PC-3 (cell line): ENCODE data around the gene SCN5A. TPM values are rescaled to one million over a fixed set of nuclear protein-coding genes. Genes with fewer than 3 reads are reported as not detected.

ENCODE experiments used
- ATAC-seq: fragments of 200-7000 bp; cut with Tn5 transposase; 2 replicates; pipeline ENCODE4 v1.9.1; 2020; ENCODE audit warnings: mild to moderate bottlenecking, moderate library complexity
- BruUV-seq: library from RNA; stranded (reverse); fragments of 400-500 nt; replicated peaks from 2 replicates; lab custom pipeline; 2021; lab: Mats Ljungman, UMichigan
- CTCF ChIA-PET: fragments of 300-600 bp; sonication (Branson Sonifier 250); formaldehyde crosslinking; loops from one replicate; lab custom pipeline; 2022; ENCODE audit warnings: antibody characterized with exemption; lab: Charles Lee
- POLR2A ChIA-PET: fragments of 300-600 bp; sonication (Branson Sonifier 250); formaldehyde crosslinking; loops from one replicate; lab custom pipeline; 2022; ENCODE audit warnings: antibody characterized with exemption; ENCODE audit not compliant: unreplicated experiment; lab: Charles Lee
- DNase-seq: peaks from one replicate; pipeline ENCODE4 v3.0.0-alpha.2; 2015
- H2AFZ ChIP-seq: fragments of 300-600 bp; sonication (generic); 2 replicates; pipeline ENCODE4 v1.6.0; 2016; ENCODE audit warnings: antibody characterized with exemption, low read length
- H3F3A ChIP-seq: fragments of 300-600 bp; sonication (generic); one replicate; pipeline ENCODE4 v1.6.0; 2017; ENCODE audit warnings: antibody characterized with exemption, low read length, control low read depth, mild to moderate bottlenecking; ENCODE audit not compliant: unreplicated experiment
- H3K27ac ChIP-seq: fragments of 300-600 bp; sonication (generic); 2 replicates; pipeline ENCODE4 v1.5.1; 2016; ENCODE audit warnings: mild to moderate bottlenecking, low read length
- H3K27me3 ChIP-seq: fragments of 300-600 bp; sonication (generic); 2 replicates; pipeline ENCODE4 v1.6.1; 2016; ENCODE audit warnings: low read length, mixed read lengths
- H3K36me3 ChIP-seq: fragments of 300-600 bp; sonication (generic); 2 replicates; pipeline ENCODE4 v1.6.1; 2016; ENCODE audit warnings: low read depth, mixed run types, low read length, mixed read lengths
- H3K4me1 ChIP-seq: fragments of 300-600 bp; sonication (generic); 2 replicates; pipeline ENCODE4 v1.5.1; 2016; ENCODE audit warnings: low read length; ENCODE audit not compliant: insufficient read depth
- H3K4me2 ChIP-seq: fragments of 300-600 bp; sonication (generic); 2 replicates; pipeline ENCODE4 v1.6.0; 2016; ENCODE audit warnings: low read length
- H3K4me3 ChIP-seq: fragments of 300-600 bp; sonication (generic); 2 replicates; pipeline ENCODE4 v1.5.1; 2016; ENCODE audit warnings: mild to moderate bottlenecking, low read length, mixed read lengths
- H3K79me2 ChIP-seq: fragments of 300-600 bp; sonication (generic); 2 replicates; pipeline ENCODE4 v1.6.1; 2017; ENCODE audit warnings: low read length, mixed read lengths
- H3K9ac ChIP-seq: fragments of 300-600 bp; sonication (generic); 2 replicates; pipeline ENCODE4 v1.6.0; 2016; ENCODE audit warnings: mild to moderate bottlenecking, low read length
- H3K9me2 ChIP-seq: fragments of 300-600 bp; sonication (generic); replicated peaks from 2 replicates; pipeline ENCODE4 v1.6.1; 2016; ENCODE audit warnings: mixed run types, low read length, mixed read lengths
- H3K9me3 ChIP-seq: fragments of 300-600 bp; sonication (generic); 2 replicates; pipeline ENCODE4 v1.6.1; 2016; ENCODE audit warnings: low read length, mixed read lengths
- H4K20me1 ChIP-seq: fragments of 300-600 bp; sonication (generic); 2 replicates; pipeline ENCODE4 v1.6.1; 2016; ENCODE audit warnings: low read length, mixed read lengths
- CTCF ChIP-seq: fragments of 300-600 bp; sonication (generic); conservative IDR thresholded peaks from 2 replicates; pipeline ENCODE4 v1.5.1; 2017; ENCODE audit warnings: antibody characterized with exemption, low read depth, mild to moderate bottlenecking, low read length
- EZH2 ChIP-seq: fragments of 300-600 bp; sonication (generic); IDR thresholded peaks from one replicate; pipeline ENCODE4 v1.6.1; 2017; ENCODE audit warnings: antibody characterized with exemption, mild to moderate bottlenecking, low read length; ENCODE audit not compliant: unreplicated experiment
- EZH2phosphoT487 ChIP-seq: fragments of 300-600 bp; sonication (generic); IDR thresholded peaks from 2 replicates; pipeline ENCODE4 v1.6.1; 2018; ENCODE audit warnings: mild to moderate bottlenecking, antibody characterized with exemption, low read length, borderline replicate concordance
- intact Hi-C: fragments of 100-400 bp; cut with micrococcal nuclease; formaldehyde crosslinking; loops from 2 replicates; pipeline ENCODE4 v1.9.0; 2023
- total RNA-seq: library from RNA; depleted of rRNA; stranded (reverse); fragments of >200 nt; gene quantifications from 2 replicates; pipeline ENCODE4 v1.2.3, GENCODE V29; 2014

SCN5A gene
- total RNA-seq, 1 experiment from 2014 or later, result not detected

GRCh38 chr3:38582941-38583645 lies 66.4 kb downstream of the SCN5A start:
- POLR2A ChIA-PET, result no interaction called here
- H3F3A ChIP-seq, result no peaks in the 10 kb centered on the region
- intact Hi-C loops, result no loop called here
- no peak overlapping the region for H2AFZ ChIP-seq
- H3K4me3 ChIP-seq, result no peak overlapping the region
- no peak for TF ChIP-seq CTCF
- no peak for TF ChIP-seq EZH2
- TF ChIP-seq EZH2phosphoT487, result no peak
- no peaks in the 10 kb centered on the region for H4K20me1 ChIP-seq
- no peak overlapping the region for H3K4me2 ChIP-seq
- H3K9me2 ChIP-seq, result no peaks in the 10 kb centered on the region
- H3K9ac ChIP-seq, result no peak overlapping the region
- peaks cover 62% of the 10 kb centered on the region for H3K27me3 ChIP-seq
- CTCF ChIA-PET, result no interaction called here
- H3K79me2 ChIP-seq, result no peaks in the 10 kb centered on the region
- H3K27ac ChIP-seq, result no peak overlapping the region
- H3K9me3 ChIP-seq, result no peaks in the 10 kb centered on the region
- BruUV-seq, result no TSS peak
- no peak for DNase-seq
- no peaks in the 10 kb centered on the region for H3K4me1 ChIP-seq
- no peak for ATAC-seq
- H3K36me3 ChIP-seq, result no peaks in the 10 kb centered on the region

- POLR2A ChIA-PET, result no interaction called here
- CTCF ChIA-PET, result no interaction called here
- Histone ChIP-seq H3K36me3 (no peaks in the 10 kb centered on the region), H3K4me1 (no peaks in the 10 kb centered on the region), H3K27me3 (peaks cover 62% of the 10 kb centered on the region), H2AFZ (no peak overlapping the region), H3K4me2 (no peak overlapping the region), H3K9me2 (no peaks in the 10 kb centered on the region), H3K79me2 (no peaks in the 10 kb centered on the region), H4K20me1 (no peaks in the 10 kb centered on the region), H3K27ac (no peak overlapping the region), H3F3A (no peaks in the 10 kb centered on the region), H3K9ac (no peak overlapping the region), H3K9me3 (no peaks in the 10 kb centered on the region), H3K4me3 (no peak overlapping the region)
- DNase-seq, result no peak
- no peak for ATAC-seq
- TF ChIP-seq EZH2 (no peak), CTCF (no peak), EZH2phosphoT487 (no peak)
- intact Hi-C loops, result no loop called here
- no TSS peak for BruUV-seq
Observed at GRCh38 chr3:38582316-38582715, 67.2 kb downstream of the SCN5A start.

- Histone ChIP-seq H3K27ac (no peak overlapping the region), H4K20me1 (no peaks in the 10 kb centered on the region), H3K4me2 (no peak overlapping the region), H3F3A (no peaks in the 10 kb centered on the region), H3K9ac (no peak overlapping the region), H3K27me3 (peaks cover 64% of the 10 kb centered on the region), H3K36me3 (no peaks in the 10 kb centered on the region), H3K79me2 (no peaks in the 10 kb centered on the region), H2AFZ (no peak overlapping the region), H3K9me3 (no peaks in the 10 kb centered on the region), H3K9me2 (no peaks in the 10 kb centered on the region), H3K4me3 (no peak overlapping the region), H3K4me1 (no peaks in the 10 kb centered on the region)
- intact Hi-C loops, result no loop called here
- BruUV-seq, result no TSS peak
- ChIA-PET POLR2A (no interaction called here), CTCF (no interaction called here)
- TF ChIP-seq EZH2phosphoT487 (no peak), EZH2 (no peak)
- DNase-seq, result no peak
- no peak for ATAC-seq
Observed at GRCh38 chr3:38581774-38582173, 67.7 kb downstream of the SCN5A start.
